SK-N-MC (cell line): Measurements from ENCODE around the gene MED1.
"Not testable (repeated sequence)": the region's sequence is repeated elsewhere in the genome, so short reads cannot be mapped to it uniquely, and the experiment has no call there.

Source experiments
- DNase-seq: peaks from one replicate; pipeline ENCODE4 v3.0.0-alpha.2; 2011; ENCODE audit warnings: low read depth, low spot score
- H3K27ac ChIP-seq: fragments of 200-600 bp; sonication (generic); 2 replicates; pipeline ENCODE4 v1.5.1; 2016; ENCODE audit warnings: mixed run types
- H3K36me3 ChIP-seq: fragments of 200-600 bp; sonication (generic); 2 replicates; pipeline ENCODE4 v1.6.1; 2017; ENCODE audit warnings: antibody characterized with exemption, low read length, mixed read lengths; ENCODE audit not compliant: insufficient read depth
- H3K4me3 ChIP-seq: fragments of 200-600 bp; sonication (generic); 2 replicates; pipeline ENCODE4 v1.5.1; 2016
- H3K9ac ChIP-seq: fragments of 200-600 bp; sonication (generic); 2 replicates; pipeline ENCODE4 v1.8.0; 2017; ENCODE audit warnings: mixed run types, mixed read lengths; ENCODE audit not compliant: insufficient read length
- H3K9me3 ChIP-seq: fragments of 200-600 bp; sonication (generic); 2 replicates; pipeline ENCODE4 v1.6.1; 2017; ENCODE audit warnings: low read depth, mild to moderate bottlenecking, antibody characterized with exemption, low read length, moderate library complexity, mixed read lengths
- EZH2 ChIP-seq: fragments of 200-600 bp; sonication (generic); IDR thresholded peaks from one replicate; pipeline ENCODE4 v1.6.1; 2017; ENCODE audit warnings: antibody characterized with exemption
- FOXP2 ChIP-seq: optimal IDR thresholded peaks from 2 replicates; pipeline ENCODE3; 2011; ENCODE audit warnings: mild to moderate bottlenecking, moderate library complexity; ENCODE audit not compliant: insufficient read depth; ENCODE audit errors: extremely low read length, control extremely low read depth
- POLR2AphosphoS5 ChIP-seq: IDR thresholded peaks from 2 replicates; pipeline ENCODE4 v1.6.1; 2012; ENCODE audit warnings: mild to moderate bottlenecking, low read depth, low read length, borderline replicate concordance

Gene MED1, protein sequence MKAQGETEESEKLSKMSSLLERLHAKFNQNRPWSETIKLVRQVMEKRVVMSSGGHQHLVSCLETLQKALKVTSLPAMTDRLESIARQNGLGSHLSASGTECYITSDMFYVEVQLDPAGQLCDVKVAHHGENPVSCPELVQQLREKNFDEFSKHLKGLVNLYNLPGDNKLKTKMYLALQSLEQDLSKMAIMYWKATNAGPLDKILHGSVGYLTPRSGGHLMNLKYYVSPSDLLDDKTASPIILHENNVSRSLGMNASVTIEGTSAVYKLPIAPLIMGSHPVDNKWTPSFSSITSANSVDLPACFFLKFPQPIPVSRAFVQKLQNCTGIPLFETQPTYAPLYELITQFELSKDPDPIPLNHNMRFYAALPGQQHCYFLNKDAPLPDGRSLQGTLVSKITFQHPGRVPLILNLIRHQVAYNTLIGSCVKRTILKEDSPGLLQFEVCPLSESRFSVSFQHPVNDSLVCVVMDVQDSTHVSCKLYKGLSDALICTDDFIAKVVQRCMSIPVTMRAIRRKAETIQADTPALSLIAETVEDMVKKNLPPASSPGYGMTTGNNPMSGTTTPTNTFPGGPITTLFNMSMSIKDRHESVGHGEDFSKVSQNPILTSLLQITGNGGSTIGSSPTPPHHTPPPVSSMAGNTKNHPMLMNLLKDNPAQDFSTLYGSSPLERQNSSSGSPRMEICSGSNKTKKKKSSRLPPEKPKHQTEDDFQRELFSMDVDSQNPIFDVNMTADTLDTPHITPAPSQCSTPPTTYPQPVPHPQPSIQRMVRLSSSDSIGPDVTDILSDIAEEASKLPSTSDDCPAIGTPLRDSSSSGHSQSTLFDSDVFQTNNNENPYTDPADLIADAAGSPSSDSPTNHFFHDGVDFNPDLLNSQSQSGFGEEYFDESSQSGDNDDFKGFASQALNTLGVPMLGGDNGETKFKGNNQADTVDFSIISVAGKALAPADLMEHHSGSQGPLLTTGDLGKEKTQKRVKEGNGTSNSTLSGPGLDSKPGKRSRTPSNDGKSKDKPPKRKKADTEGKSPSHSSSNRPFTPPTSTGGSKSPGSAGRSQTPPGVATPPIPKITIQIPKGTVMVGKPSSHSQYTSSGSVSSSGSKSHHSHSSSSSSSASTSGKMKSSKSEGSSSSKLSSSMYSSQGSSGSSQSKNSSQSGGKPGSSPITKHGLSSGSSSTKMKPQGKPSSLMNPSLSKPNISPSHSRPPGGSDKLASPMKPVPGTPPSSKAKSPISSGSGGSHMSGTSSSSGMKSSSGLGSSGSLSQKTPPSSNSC (N-terminal part only)

DNA sequence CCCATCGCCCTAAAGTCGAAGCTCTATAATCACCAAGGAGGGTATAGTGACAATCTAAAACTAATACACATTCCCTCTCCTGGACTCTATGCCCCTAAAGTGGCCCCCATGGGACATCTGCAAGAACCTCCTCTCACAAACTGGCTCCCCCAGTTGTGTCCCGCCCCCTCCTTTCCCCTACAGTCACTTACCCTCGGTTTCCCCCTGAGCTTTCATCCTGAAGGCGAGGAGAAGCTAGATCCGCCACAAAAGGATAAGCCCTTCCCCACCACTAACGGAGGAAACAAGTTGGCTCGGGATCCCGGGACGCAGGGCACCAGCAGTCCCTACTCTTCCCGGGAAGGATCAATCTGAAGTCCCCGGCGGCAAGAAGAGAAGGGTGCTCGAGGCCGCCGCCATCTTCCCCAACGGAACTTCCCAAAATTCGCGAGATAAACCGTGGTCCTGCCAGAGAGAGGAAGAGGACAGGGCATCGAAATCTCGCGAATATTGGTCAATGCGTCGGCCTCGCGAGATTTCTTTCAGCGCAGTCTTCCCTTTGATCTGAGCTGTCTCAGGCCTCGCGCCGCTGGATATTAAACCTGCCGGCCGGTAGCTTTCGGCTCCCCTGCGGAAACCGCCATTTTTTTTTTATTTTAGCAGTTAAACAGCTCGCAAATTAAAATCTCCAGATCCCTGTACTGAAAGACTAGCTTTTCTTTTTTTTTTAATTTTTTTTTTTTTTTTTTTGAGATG, at the start of gene MED1:
Gene MED1, minus strand, starts transcription at position 417 of the 735 bp plus-strand sequence. Its CDS starts 201 bp downstream, at position 216.
- TF ChIP-seq POLR2AphosphoS5 (peak; percentile 96), FOXP2 (no peak), EZH2 (no peak)
- no peaks in the 10 kb centered on the region for H3K9me3 ChIP-seq

DNA sequence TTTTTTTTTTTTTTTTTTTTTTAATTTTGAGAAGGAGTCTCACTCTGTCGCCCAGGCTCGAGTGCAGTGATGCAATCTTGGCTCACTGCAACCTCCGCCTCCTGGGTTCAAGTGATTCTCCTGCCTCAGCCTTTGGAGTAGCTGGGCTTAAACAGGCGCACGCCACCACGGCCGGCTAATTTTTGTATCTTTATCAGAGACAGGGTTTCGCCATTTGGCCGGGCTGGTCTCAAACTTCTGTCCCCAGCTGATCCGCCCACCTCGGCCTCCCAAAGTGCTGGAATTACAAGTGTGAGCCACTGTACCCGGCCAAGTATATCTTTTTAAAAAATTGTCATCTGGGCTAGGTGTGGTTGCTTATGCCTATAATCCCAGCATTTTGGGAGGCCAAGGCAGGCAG, 45.9 kb upstream of the MED1 start:
- H3K27ac ChIP-seq, H3K9ac ChIP-seq: not testable (repeated sequence)
- peaks cover 71% of the 10 kb centered on the region for H3K36me3 ChIP-seq

More for the DNA sequence above, at the start of gene MED1:
- peaks cover 17% of the 10 kb centered on the region for H3K36me3 ChIP-seq
- peak within 1 kb of the TSS; percentile 90 for H3K27ac ChIP-seq
- DNase-seq, result peak; percentile 92
- H3K4me3 ChIP-seq, result peak within 1 kb of the TSS; percentile 89
- H3K9ac ChIP-seq, result peak within 1 kb of the TSS; percentile 98

DNA sequence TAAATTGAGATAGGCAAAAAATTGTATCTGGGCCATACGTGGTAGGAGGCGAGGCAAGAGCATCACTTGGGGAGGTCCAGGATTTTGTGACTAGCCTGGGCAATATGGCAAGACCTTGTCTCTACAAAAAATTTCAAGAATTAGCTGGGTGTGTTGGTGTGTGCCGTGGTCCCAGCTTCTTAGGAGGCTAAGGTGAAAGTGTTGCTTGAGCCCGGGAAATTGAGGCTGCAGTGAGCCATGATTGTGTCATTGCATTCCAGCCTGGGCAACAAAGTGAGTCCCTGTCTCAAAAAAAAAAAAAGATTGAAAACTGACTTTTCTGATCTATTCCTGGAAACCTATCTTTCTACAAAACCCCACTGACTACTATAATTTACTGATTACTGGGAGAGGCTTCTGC, 36.9 kb upstream of the MED1 start:
- TF ChIP-seq FOXP2 (no peak), POLR2AphosphoS5 (no peak), EZH2 (no peak)
- Histone ChIP-seq H3K9ac (no peak overlapping the region), H3K4me3 (no peak overlapping the region), H3K9me3 (no peaks in the 10 kb centered on the region), H3K36me3 (peaks cover 35% of the 10 kb centered on the region), H3K27ac (no peak overlapping the region)
- no peak for DNase-seq

More for the DNA sequence above, 45.9 kb upstream of the MED1 start:
- H3K9me3 ChIP-seq, DNase-seq, H3K4me3 ChIP-seq: not testable (repeated sequence)

DNA sequence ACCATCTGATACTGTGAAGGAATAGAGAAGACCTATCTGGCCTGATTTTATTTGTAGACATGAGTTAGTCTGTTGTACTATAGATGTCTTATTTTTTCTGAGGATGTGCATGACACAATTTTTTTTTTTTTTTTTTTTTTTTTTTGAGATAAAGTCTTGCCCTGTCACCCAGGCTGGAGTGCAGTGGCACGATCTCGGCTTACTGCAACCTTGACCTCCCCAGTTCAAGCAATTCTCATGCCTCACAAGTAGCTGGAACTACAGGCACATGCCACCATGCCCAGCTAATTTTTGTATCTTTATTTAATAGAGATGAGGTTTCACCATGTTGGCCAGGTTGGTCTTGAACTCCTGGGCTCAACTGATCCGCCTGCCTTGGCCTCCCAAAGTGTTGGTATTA, 36.4 kb upstream of the MED1 start:
- H3K4me3 ChIP-seq, H3K9ac ChIP-seq, H3K27ac ChIP-seq, DNase-seq, H3K9me3 ChIP-seq: not testable (repeated sequence)
- H3K36me3 ChIP-seq, result peaks cover 30% of the 10 kb centered on the region

DNA sequence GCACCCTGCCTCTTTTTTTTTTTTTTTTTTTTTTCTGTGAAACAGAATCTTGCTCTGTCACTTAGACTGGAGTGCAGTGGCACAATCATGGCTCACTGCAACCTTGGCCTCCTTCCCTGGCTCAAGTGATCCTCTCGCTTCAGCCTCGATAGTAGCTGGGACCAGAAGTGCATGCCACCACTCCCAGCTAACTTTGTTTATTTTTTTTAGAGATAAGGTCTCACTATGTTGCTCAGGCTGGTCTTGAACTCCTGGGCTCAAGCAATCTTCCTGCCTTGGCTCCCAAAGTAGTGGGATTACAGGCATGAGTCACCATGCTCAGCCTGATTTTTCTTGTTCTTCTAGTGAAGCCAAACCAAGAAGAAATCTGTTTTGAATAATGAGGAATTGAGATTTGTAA, 35.2 kb upstream of the MED1 start:
- Histone ChIP-seq H3K9ac (no peak overlapping the region), H3K4me3 (no peak overlapping the region), H3K9me3 (no peaks in the 10 kb centered on the region), H3K36me3 (peaks cover 26% of the 10 kb centered on the region), H3K27ac (no peak overlapping the region)
- TF ChIP-seq POLR2AphosphoS5 (no peak), EZH2 (no peak), FOXP2 (no peak)
- DNase-seq, result no peak

DNA sequence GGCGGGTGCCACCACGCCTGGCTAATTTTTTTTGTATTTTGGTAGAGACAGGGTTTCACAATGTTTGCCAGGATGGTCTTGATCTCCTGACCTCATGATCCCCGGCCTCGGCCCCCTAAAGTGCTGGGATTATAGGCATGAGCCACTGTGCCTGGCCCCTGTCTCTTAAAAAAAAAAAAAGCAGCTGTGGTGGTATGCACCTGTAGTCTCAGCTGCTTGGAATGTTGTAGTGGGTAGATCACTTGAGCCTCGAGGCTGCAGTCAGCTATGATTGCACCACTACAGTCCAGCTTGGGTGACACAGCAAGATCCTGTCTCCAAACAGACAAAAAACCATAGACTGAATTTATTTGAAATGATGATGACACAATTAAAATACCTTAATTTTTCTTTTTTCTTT, 34.5 kb upstream of the MED1 start:
- H3K9ac ChIP-seq, result no peak overlapping the region
- H3K27ac ChIP-seq, result no peak overlapping the region
- no peak for DNase-seq
- H3K4me3 ChIP-seq, result no peak overlapping the region
- TF ChIP-seq EZH2 (no peak), POLR2AphosphoS5 (no peak), FOXP2 (no peak)
- no peaks in the 10 kb centered on the region for H3K9me3 ChIP-seq
- H3K36me3 ChIP-seq, result peaks cover 22% of the 10 kb centered on the region

DNA sequence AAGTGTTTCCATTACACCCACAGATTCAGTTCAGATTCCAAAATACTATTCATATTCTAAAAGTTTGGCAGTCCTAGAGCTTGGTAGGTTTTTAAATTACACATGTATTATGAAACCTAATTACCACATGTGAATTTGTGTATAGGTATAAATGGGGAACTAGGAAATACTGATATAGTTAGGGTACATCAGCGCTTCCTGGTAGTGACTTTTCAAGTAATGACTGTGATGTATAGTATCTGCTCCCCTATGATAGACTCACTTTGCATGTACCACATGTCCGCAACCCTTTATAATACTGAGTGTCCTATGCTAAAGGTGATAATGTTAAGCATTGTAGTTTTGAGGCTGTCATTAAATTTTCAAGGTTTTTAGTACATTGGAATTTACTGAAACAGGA, 33.1 kb upstream of the MED1 start:
- DNase-seq, result no peak
- TF ChIP-seq FOXP2, result no peak
- no peak for TF ChIP-seq EZH2
- no peak for TF ChIP-seq POLR2AphosphoS5
- Histone ChIP-seq H3K27ac (0 out of 2 replicates have a peak overlapping the region, but pooled peaks have one; percentile 3), H3K36me3 (peaks cover 30% of the 10 kb centered on the region), H3K4me3 (no peak overlapping the region), H3K9ac (no peak overlapping the region), H3K9me3 (no peaks in the 10 kb centered on the region)
